Measurements from ENCODE around the gene SLC16A2. TPM values are rescaled to one million over a fixed set of nuclear protein-coding genes. Genes with fewer than 3 reads are reported as not detected.

Gene SLC16A2
- total and polyA plus RNA-seq, 4 experiments from 2014 or later, result 0.07 to 0.35 (median 0.19) TPM; not detected in 1

DNA sequence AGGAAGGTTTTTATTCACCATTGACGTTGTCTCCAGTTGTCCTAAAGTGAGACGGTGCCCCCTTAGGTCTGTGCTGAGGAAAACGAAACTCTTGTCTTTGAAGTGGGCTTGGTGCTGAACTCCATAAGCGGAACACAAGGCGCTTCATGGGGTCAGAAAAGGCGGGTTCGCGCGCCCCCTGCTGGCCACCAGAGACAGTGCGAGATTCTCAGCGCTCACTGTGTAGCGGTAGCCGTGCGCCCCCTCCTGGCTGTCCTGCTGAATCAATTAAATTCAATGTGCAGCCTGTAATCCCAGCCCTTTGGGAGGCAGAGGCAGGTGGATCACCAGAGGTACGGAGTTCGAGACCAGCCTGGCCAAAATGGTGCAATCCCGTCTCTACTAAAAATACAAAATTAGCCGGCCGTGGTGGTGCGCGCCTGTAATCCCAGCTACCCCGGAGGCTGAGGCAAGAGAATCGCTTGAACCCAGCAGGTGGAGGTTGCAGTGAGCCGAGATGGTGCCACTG lies 129.1 kb downstream of the SLC16A2 start:
- Mint-ChIP-seq H3K4me3 (peak overlapping the region in 7 of 8 donors; percentile 60 to 86 (median 75)), H3K27me3 (peaks cover 0 to 2% of the 10 kb centered on the region in 2 donors), H3K4me1 (peaks cover 1 to 4% (median 3%) of the 10 kb centered on the region in 4 donors), H3K9me3 (no peaks in the 10 kb centered on the region), H3K27ac (peak overlapping the region in 5 of 7 donors; percentile 20 to 79 (median 51)), H3K36me3 (no peaks in the 10 kb centered on the region)
- peak; percentile 75 to 83 (median 82) for DNase-seq
- intact Hi-C loops (cut with micrococcal nuclease), result loop anchor here (1.0 to 10.0 kb wide), 8 partner anchors 16 to 1052 kb away; partner anchors contain the start of genes RLIM and SLC16A2
- no peaks in the 10 kb centered on the region for H3K9me3 ChIP-seq (ENCODE audit: control insufficient read depth in 1 of 2, low read length in 2 of 2)
- no peaks in the 10 kb centered on the region for H3K36me3 ChIP-seq (ENCODE audit: insufficient read depth, low read length)
- no peak overlapping the region for H3K27ac ChIP-seq (ENCODE audit: low read depth, low read length)
- no peaks in the 10 kb centered on the region for H3K27me3 ChIP-seq (ENCODE audit: insufficient read depth, low read length)
- peak overlapping the region in 1 of 2 donors; percentile 28 for H3K4me3 ChIP-seq (ENCODE audit: low read length in 2 of 2)
- POLR2A ChIA-PET (ENCODE audit: partially characterized antibody), result no interaction called here
- no peaks in the 10 kb centered on the region for H3K4me1 ChIP-seq (ENCODE audit: insufficient read depth, low read length)
- CTCF ChIA-PET (ENCODE audit: partially characterized antibody), result no interaction called here

DNA sequence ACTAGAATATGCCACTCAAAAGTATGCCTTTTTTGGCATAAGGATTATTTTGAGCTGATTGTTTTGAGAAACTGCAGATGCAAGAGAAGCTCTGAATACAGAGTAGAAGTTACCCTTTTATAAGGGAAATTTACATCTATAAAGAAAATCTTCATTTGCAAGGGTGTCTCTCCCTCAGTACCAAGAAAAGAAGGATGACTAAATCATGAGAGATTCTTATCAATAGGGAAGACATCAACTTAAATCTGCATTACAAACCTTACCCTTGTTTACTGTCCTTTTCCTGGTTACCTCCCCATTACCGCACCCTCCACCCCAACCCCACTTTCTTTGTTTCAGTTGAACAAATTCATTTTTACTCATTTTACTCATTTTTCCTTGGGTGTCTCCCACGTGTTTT lies 130.6 kb downstream of the SLC16A2 start:
- no peaks in the 10 kb centered on the region for H3K9me3 ChIP-seq (ENCODE audit: control insufficient read depth in 1 of 2, low read length in 2 of 2)
- no peak overlapping the region for H3K4me3 ChIP-seq (ENCODE audit: low read length in 2 of 2)
- no peak for DNase-seq
- no peaks in the 10 kb centered on the region for H3K9me3 Mint-ChIP-seq
- no peaks in the 10 kb centered on the region for H3K36me3 ChIP-seq (ENCODE audit: insufficient read depth, low read length)
- no peak overlapping the region for H3K4me3 Mint-ChIP-seq
- no peaks in the 10 kb centered on the region for H3K36me3 Mint-ChIP-seq
- H3K4me1 Mint-ChIP-seq, result peaks cover 1 to 4% (median 3%) of the 10 kb centered on the region in 4 donors
- ChIA-PET CTCF (ENCODE audit: partially characterized antibody) (no interaction called here), POLR2A (ENCODE audit: partially characterized antibody) (no interaction called here)
- H3K27ac Mint-ChIP-seq, result no peak overlapping the region
- no peak overlapping the region for H3K27ac ChIP-seq (ENCODE audit: low read depth, low read length)
- no peaks in the 10 kb centered on the region for H3K4me1 ChIP-seq (ENCODE audit: insufficient read depth, low read length)
- intact Hi-C loops (cut with micrococcal nuclease), result loop anchor here (2.0 to 10.0 kb wide), 6 partner anchors 17 to 1050 kb away; partner anchors contain the start of genes RLIM and SLC16A2
- peaks cover 0 to 2% of the 10 kb centered on the region in 2 donors for H3K27me3 Mint-ChIP-seq
- H3K27me3 ChIP-seq (ENCODE audit: insufficient read depth, low read length), result no peaks in the 10 kb centered on the region

DNA sequence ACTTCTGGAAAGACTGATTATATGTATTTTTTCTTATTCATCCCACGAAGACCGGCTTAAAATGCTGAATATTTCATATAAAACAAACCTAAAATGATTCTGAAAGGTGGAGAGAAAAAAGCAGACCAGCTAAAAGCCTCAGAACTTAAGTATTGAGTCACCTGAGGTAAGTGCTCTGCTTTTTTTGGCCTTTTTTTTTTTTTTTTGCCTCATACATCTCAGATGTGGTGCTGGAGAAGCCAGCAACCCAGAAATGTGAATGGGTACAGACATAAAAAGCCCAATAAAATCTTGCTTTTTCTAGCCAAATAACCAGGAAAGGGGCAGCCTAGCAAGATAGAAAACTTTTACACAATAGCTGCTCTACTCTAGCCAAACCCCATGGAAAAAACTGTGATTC lies 136.1 kb downstream of the SLC16A2 start:
- Mint-ChIP-seq H3K9me3 (no peaks in the 10 kb centered on the region), H3K4me3 (no peak overlapping the region), H3K27ac (no peak overlapping the region), H3K36me3 (no peaks in the 10 kb centered on the region), H3K27me3 (no peaks in the 10 kb centered on the region), H3K4me1 (no peaks in the 10 kb centered on the region)
- no peak overlapping the region for H3K4me3 ChIP-seq (ENCODE audit: low read length in 2 of 2)
- H3K27ac ChIP-seq (ENCODE audit: low read depth, low read length), result no peak overlapping the region
- intact Hi-C loops (cut with micrococcal nuclease), result loop anchor here (10.0 kb wide), 1 partner anchor 263 kb away; no protein-coding TSS in a partner anchor
- DNase-seq, result no peak
- H3K4me1 ChIP-seq (ENCODE audit: insufficient read depth, low read length), result no peaks in the 10 kb centered on the region
- ChIA-PET CTCF (ENCODE audit: partially characterized antibody) (interaction anchor here (0.7 kb wide), 1 partner anchor 241 kb away, joined by 3 read pairs; no protein-coding TSS in a partner anchor), POLR2A (ENCODE audit: partially characterized antibody) (no interaction called here)
- H3K27me3 ChIP-seq (ENCODE audit: insufficient read depth, low read length), result no peaks in the 10 kb centered on the region
- no peaks in the 10 kb centered on the region for H3K9me3 ChIP-seq (ENCODE audit: control insufficient read depth in 1 of 2, low read length in 2 of 2)
- H3K36me3 ChIP-seq (ENCODE audit: insufficient read depth, low read length), result no peaks in the 10 kb centered on the region

DNA sequence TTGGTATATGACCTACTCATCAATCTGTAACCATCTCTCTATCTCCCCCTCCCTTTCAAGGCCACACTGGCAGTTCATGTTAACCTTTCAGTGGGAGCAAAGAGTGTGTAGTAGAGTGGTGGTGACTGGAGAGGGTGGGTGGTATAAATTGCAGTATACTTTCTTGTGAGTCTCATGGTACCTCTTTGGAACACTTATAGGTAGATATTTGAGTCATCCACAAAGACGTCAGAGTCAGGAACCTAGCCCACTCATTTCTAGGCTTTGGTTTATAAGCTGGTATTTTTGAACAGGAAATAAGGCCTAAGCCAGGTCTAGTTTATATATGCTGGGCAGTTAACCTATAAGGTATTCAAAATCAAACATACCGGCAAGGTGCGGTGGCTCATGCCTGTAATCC lies 156.8 kb downstream of the SLC16A2 start:
- no peaks in the 10 kb centered on the region for H3K4me1 ChIP-seq (ENCODE audit: insufficient read depth, low read length)
- H3K27me3 Mint-ChIP-seq, result no peaks in the 10 kb centered on the region
- no peaks in the 10 kb centered on the region for H3K9me3 Mint-ChIP-seq
- no peak overlapping the region for H3K4me3 Mint-ChIP-seq
- no peak for DNase-seq
- no peak overlapping the region for H3K4me3 ChIP-seq (ENCODE audit: low read length in 2 of 2)
- no peaks in the 10 kb centered on the region for H3K4me1 Mint-ChIP-seq
- H3K27me3 ChIP-seq (ENCODE audit: insufficient read depth, low read length), result no peaks in the 10 kb centered on the region
- peaks cover 3 to 10% of the 10 kb centered on the region in 2 donors for H3K36me3 Mint-ChIP-seq
- no peaks in the 10 kb centered on the region for H3K36me3 ChIP-seq (ENCODE audit: insufficient read depth, low read length)
- no peak overlapping the region for H3K27ac Mint-ChIP-seq
- H3K27ac ChIP-seq (ENCODE audit: low read depth, low read length), result no peak overlapping the region
- ChIA-PET POLR2A (ENCODE audit: partially characterized antibody) (no interaction called here), CTCF (ENCODE audit: partially characterized antibody) (no interaction called here)
- no peaks in the 10 kb centered on the region for H3K9me3 ChIP-seq (ENCODE audit: control insufficient read depth in 1 of 2, low read length in 2 of 2)
- intact Hi-C loops (cut with micrococcal nuclease), result no loop called here

DNA sequence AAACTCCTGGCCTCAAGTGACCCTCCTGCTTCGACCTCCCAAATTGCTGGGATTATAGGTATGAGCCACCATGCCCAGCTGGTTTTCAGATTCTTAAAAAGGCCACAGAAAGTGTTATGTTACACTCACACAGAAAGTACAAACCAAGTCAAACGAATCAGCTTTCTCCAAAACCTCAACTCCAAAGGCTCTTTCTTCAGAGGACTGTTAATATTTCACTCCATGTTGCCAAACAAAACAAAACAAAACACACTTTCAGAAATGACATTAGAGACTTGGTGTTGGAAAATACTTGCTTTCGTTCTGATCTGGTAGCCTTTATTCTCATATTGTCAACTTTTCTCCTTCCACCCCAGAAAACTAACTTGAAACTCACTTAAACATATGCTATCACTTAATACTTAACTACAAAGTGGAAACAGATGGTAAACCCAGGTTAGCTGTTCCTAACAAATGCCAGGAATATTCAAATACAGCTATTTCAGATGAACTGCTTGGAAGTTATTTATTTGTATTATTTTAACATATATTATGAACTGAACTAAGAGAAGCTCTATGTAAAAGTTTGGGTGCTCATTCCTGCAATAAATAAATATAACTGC lies 158.4 kb downstream of the SLC16A2 start:
- CTCF ChIA-PET (ENCODE audit: partially characterized antibody), result no interaction called here
- Mint-ChIP-seq H3K36me3 (peaks cover 3 to 12% of the 10 kb centered on the region in 2 donors), H3K4me1 (no peaks in the 10 kb centered on the region), H3K9me3 (no peaks in the 10 kb centered on the region), H3K27ac (no peak overlapping the region), H3K4me3 (no peak overlapping the region), H3K27me3 (no peaks in the 10 kb centered on the region)
- no peaks in the 10 kb centered on the region for H3K36me3 ChIP-seq (ENCODE audit: insufficient read depth, low read length)
- no peaks in the 10 kb centered on the region for H3K27me3 ChIP-seq (ENCODE audit: insufficient read depth, low read length)
- H3K4me3 ChIP-seq (ENCODE audit: low read length in 2 of 2), result no peak overlapping the region
- no peaks in the 10 kb centered on the region for H3K4me1 ChIP-seq (ENCODE audit: insufficient read depth, low read length)
- no peaks in the 10 kb centered on the region for H3K9me3 ChIP-seq (ENCODE audit: control insufficient read depth in 1 of 2, low read length in 2 of 2)
- no peak overlapping the region for H3K27ac ChIP-seq (ENCODE audit: low read depth, low read length)
- intact Hi-C loops (cut with micrococcal nuclease), result no loop called here
- POLR2A ChIA-PET (ENCODE audit: partially characterized antibody), result no interaction called here
- DNase-seq, result no peak

Other genes starting within 250 kb of the SLC16A2 start
- gene ZCCHC13, start 117.3 kb upstream of the SLC16A2 start, total RNA-seq, result not detected
- not detected for gene ZCCHC13, start 117.3 kb upstream of the SLC16A2 start, polyA plus RNA-seq
- gene RLIM, start 193.1 kb downstream of the SLC16A2 start, total RNA-seq, result 10 to 100 TPM; 43.8 to 44.5 TPM
- gene RLIM, start 193.1 kb downstream of the SLC16A2 start, polyA plus RNA-seq, result 1 to 10 TPM; 7.3 to 8.7 TPM